ENCODE results near the gene GRID1.

The GRID1 gene

DNA sequence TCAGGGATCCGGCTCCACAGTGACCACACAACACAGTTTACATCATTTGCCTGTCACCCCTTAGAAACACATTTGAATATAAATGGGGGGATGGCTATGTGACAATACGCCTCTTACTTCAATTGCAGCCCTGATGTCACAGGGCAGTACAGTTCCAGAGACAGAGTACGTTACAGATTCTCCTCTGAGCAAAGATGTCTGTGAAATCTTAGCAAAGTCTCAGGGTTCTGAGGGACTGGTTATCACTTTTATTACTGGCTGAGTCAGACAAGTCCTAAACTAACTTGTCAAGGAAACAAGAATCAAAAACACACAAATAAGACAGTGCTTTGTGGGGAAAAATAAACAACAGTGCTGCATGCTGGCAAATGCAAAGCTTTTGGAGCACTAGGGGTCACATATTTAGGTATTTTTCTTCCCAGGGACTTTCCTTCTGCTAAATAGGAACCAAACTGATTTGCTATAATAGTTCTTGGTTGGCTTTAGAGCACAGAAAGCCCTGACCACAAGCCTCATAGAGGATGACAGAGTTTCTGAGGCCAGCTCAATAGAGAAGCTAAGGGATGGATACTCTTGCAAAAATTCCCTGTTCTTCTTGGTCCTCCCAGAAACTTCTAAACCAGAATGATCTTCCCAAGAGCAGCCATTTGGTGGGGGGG is 501.6 kb downstream of the GRID1 start:
- Mint-ChIP-seq H3K4me1 (peaks cover 37% of the 10 kb centered on the region), H3K36me3 (ENCODE audit: low read depth) (no peaks in the 10 kb centered on the region), H3K27ac (no peak overlapping the region), H3K4me3 (no peak overlapping the region), H3K9me3 (no peaks in the 10 kb centered on the region), H3K27me3 (ENCODE audit: low read depth, poor library complexity) (no peaks in the 10 kb centered on the region)
- TF ChIP-seq, protein P1, sequence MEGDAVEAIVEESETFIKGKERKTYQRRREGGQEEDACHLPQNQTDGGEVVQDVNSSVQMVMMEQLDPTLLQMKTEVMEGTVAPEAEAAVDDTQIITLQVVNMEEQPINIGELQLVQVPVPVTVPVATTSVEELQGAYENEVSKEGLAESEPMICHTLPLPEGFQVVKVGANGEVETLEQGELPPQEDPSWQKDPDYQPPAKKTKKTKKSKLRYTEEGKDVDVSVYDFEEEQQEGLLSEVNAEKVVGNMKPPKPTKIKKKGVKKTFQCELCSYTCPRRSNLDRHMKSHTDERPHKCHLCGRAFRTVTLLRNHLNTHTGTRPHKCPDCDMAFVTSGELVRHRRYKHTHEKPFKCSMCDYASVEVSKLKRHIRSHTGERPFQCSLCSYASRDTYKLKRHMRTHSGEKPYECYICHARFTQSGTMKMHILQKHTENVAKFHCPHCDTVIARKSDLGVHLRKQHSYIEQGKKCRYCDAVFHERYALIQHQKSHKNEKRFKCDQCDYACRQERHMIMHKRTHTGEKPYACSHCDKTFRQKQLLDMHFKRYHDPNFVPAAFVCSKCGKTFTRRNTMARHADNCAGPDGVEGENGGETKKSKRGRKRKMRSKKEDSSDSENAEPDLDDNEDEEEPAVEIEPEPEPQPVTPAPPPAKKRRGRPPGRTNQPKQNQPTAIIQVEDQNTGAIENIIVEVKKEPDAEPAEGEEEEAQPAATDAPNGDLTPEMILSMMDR (IDR thresholded peaks at IDR 0.05): no peak
- no peak for DNase-seq

DNA sequence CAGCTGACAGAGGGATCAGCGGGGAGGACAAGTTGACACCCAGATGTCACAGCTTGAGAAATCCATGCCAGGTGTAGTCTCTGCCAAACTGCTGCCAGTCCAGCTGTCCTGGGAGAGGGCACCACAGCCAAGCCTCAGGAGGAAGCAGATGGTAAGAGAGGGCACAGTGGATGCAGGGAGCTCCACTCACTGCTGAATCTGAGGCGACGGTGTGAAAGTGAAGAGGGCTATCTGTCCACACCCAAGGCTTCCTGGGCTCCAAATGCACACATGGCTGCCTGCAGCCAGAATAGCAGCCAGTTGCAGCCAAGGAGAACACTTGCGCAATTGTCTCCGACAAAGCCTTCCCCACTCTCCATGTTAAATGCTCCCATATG is 502.4 kb downstream of the GRID1 start:
- peak overlapping the region; percentile 89 for H3K27ac Mint-ChIP-seq
- H3K36me3 Mint-ChIP-seq (ENCODE audit: low read depth): no peaks in the 10 kb centered on the region
- no peaks in the 10 kb centered on the region for H3K9me3 Mint-ChIP-seq
- no peak overlapping the region for H3K4me3 Mint-ChIP-seq
- DNase-seq: no peak
- no peaks in the 10 kb centered on the region for H3K27me3 Mint-ChIP-seq (ENCODE audit: low read depth, poor library complexity)
- TF ChIP-seq, protein P1 (IDR thresholded peaks at IDR 0.05): no peak
- H3K4me1 Mint-ChIP-seq: peaks cover 37% of the 10 kb centered on the region

DNA sequence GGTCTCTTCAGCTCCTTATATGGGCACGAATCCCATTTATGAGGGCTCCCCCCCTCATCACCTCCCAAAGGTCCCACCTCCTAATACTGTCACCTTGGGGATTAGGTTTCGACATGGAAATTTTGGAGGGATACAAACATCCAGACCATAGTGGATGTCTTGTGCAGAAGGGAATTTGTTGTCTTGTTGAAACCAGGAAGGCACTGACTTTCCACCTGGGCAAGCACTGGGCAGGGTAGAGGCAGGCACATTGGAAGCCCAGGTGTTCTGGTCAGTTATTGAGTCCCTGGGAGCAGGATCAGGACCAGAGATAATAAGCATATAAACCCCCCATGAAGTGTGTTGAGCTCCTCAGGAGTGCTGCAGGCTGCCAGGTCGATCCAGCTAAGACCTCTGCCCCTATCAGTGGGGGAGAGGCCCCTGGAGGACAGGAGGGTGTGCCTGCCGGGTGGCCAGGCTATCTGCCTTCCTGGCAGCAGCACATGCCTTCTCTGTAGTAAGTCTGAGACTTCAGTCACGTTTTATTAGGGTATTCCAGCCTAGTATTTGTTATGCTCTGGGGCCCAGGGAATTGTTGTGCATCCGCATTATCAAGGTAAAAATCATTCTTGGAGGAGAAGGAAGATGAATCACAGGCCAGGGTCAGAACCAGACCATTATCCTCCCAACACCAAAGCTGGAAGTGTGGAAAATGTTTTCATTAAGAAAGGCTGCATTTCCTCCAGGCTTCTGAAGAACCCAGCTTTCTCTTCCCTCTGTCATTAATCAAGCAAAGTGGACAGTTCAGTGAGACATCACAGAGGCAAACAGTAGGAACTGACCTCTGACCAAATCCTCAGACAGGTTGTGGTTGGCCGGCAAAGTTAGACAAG is 503.1 kb downstream of the GRID1 start:
- H3K4me1 Mint-ChIP-seq: peaks cover 39% of the 10 kb centered on the region
- no peak overlapping the region for H3K4me3 Mint-ChIP-seq
- no peaks in the 10 kb centered on the region for H3K9me3 Mint-ChIP-seq
- H3K27me3 Mint-ChIP-seq (ENCODE audit: low read depth, poor library complexity): no peaks in the 10 kb centered on the region
- TF ChIP-seq, protein P1 (IDR thresholded peaks at IDR 0.05): no peak
- no peaks in the 10 kb centered on the region for H3K36me3 Mint-ChIP-seq (ENCODE audit: low read depth)
- H3K27ac Mint-ChIP-seq: peak overlapping the region; percentile 89
- DNase-seq: no peak

DNA sequence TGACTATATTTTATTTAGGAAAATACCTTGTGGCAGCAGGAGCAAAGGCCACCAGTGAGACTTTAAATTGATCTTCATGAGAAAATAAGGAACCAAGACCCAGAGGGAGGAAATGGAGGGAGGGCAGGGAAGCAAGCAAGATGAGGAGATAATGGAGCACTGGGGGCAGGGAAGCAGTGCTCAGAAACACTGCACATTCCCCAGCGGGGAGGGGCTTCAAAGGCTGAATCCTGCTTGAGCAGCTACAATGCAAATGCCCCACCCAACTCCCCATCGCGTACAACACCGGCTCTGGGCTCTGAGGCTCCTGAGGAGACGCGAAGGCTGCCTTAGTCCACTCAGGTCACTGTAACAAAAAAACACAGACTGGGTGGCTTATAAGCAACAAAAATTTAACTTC is 503.8 kb downstream of the GRID1 start:
- H3K4me3 Mint-ChIP-seq: no peak overlapping the region
- TF ChIP-seq, protein P1 (IDR thresholded peaks at IDR 0.05): no peak
- no peaks in the 10 kb centered on the region for H3K36me3 Mint-ChIP-seq (ENCODE audit: low read depth)
- no peak overlapping the region for H3K27ac Mint-ChIP-seq
- H3K4me1 Mint-ChIP-seq: peaks cover 46% of the 10 kb centered on the region
- DNase-seq: no peak
- H3K27me3 Mint-ChIP-seq (ENCODE audit: low read depth, poor library complexity): no peaks in the 10 kb centered on the region
- no peaks in the 10 kb centered on the region for H3K9me3 Mint-ChIP-seq

DNA sequence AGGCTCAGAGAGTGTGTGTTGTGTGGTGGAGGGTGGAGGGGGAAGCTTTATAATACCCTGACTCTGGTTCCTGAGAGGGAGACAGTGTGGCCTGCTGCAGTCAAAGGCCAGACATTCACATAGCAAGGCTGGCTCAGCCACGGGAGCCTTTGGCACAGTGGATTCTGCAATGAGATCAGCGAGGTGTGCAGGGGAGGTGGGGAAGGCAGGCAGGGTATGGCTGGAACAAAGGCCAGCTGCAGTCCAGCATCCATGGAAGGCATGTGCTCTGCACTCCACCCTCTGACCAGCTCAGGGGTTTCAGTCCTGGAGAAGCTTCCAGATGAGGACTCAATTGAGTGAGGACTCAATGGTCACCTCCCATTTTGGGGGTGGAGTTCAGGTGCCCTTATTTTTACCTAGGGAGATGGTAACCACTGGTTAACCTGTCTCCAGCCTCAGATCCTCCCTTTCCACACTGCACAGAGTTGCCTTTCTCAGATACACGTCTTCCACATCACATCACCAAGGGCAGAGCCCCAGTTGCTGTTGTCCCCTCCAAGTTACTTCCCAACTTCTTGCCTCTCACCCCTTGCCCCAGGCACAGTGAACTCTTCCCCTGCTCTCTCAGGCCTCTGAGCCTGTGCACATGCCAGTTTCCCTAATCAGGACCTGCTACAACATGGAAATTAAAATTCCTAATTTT is 504.9 kb downstream of the GRID1 start:
- Mint-ChIP-seq H3K4me3 (no peak overlapping the region), H3K27me3 (ENCODE audit: low read depth, poor library complexity) (no peaks in the 10 kb centered on the region), H3K27ac (no peak overlapping the region), H3K9me3 (no peaks in the 10 kb centered on the region), H3K36me3 (ENCODE audit: low read depth) (no peaks in the 10 kb centered on the region), H3K4me1 (peaks cover 46% of the 10 kb centered on the region)
- DNase-seq: no peak
- TF ChIP-seq, protein P1 (IDR thresholded peaks at IDR 0.05): no peak

Measured in nephron progenitor cell (in vitro differentiated cells).